ENCODE data around the gene RPS18. TPM values are rescaled to one million over a fixed set of nuclear protein-coding genes. Genes with fewer than 3 reads are reported as not detected.
A peak's percentile ranks its signal among the peaks of the same experiment; 100 is the strongest.

The RPS18 gene
- total and polyA plus RNA-seq, 9 of the 15 experiments (the other 6 are each of a cell fraction or from before 2014, with no cell fraction given), result 5,023 to 17,516 (median 8,131) TPM

DNA sequence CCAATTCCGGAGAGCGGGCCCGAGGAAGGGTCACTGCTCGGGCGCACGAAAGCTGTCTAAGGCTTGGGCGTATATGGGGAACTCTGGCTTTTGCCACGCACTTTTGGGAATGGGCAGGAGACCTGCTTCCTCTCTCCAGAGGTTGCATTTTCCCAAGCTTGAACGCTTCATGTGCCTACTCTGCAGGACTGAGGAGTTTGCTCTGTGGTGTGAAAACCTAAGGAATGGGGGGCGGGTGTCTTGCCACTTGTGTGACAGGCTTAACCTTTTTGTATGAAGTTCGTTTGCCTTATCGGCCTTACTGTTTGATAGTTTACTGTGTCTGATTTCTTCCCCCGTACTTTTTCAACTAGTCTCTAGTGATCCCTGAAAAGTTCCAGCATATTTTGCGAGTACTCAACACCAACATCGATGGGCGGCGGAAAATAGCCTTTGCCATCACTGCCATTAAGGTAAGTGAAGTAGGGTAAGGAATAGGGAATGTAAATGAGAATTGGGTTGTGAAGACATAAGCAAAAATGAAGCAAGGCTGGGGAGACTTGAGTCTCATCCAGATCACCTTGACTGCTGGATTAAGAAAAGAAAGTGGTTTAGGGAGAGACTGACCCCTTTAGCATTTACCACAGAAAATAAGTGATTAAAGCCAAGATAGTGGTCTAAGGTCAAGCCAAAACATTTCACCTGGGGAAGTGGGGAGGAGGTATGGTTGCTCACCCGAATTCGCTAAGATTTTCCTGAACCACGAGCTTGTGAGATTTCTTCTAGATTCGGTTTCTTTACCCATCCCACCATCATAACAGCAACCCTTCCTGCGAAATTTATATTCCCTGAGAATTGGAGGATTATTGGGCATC lies 627 bp downstream of the RPS18 start (continued):
- no peak for TF ChIP-seq OTX1 (CRISPR knock-in tag; IDR thresholded peaks at IDR 0.05)
- no peak for TF ChIP-seq CBFB (CRISPR knock-in tag; IDR thresholded peaks at IDR 0.05)
- no peak for TF ChIP-seq FOXK2 (conservative IDR thresholded peaks at IDR 0.05 in 1 of 2, IDR thresholded peaks at IDR 0.05 in 1 of 2; ENCODE audit: low read depth in 2 of 2)
- no peak for TF ChIP-seq DACH1 (IDR thresholded peaks at IDR 0.05; ENCODE audit: partially characterized antibody)
- TF ChIP-seq ZNF324 (CRISPR knock-in tag; IDR thresholded peaks at IDR 0.05), result no peak
- TF ChIP-seq CSDE1 (IDR thresholded peaks at IDR 0.05), result no peak
- no peak for TF ChIP-seq PCBP1 (IDR thresholded peaks at IDR 0.05; ENCODE audit: low read depth, low read length, poor library complexity, severe bottlenecking)
- TF ChIP-seq CXXC5 (CRISPR knock-in tag; IDR thresholded peaks at IDR 0.05), result no peak
- 0 out of 2 replicates have a peak, but pooled peaks have one; percentile 1 for TF ChIP-seq PML (IDR thresholded peaks at IDR 0.05; ENCODE audit: low read length)
- no peak for TF ChIP-seq SNIP1 (IDR thresholded peaks at IDR 0.05; ENCODE audit: low read depth)
- TF ChIP-seq, protein P1, sequence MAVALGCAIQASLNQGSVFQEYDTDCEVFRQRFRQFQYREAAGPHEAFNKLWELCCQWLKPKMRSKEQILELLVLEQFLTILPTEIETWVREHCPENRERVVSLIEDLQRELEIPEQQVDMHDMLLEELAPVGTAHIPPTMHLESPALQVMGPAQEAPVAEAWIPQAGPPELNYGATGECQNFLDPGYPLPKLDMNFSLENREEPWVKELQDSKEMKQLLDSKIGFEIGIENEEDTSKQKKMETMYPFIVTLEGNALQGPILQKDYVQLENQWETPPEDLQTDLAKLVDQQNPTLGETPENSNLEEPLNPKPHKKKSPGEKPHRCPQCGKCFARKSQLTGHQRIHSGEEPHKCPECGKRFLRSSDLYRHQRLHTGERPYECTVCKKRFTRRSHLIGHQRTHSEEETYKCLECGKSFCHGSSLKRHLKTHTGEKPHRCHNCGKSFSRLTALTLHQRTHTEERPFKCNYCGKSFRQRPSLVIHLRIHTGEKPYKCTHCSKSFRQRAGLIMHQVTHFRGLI (CRISPR knock-in tag; IDR thresholded peaks at IDR 0.05), result no peak
- TF ChIP-seq, protein P2, sequence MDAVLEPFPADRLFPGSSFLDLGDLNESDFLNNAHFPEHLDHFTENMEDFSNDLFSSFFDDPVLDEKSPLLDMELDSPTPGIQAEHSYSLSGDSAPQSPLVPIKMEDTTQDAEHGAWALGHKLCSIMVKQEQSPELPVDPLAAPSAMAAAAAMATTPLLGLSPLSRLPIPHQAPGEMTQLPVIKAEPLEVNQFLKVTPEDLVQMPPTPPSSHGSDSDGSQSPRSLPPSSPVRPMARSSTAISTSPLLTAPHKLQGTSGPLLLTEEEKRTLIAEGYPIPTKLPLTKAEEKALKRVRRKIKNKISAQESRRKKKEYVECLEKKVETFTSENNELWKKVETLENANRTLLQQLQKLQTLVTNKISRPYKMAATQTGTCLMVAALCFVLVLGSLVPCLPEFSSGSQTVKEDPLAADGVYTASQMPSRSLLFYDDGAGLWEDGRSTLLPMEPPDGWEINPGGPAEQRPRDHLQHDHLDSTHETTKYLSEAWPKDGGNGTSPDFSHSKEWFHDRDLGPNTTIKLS (IDR thresholded peaks at IDR 0.05; ENCODE audit: borderline replicate concordance, low read depth), result no peak
- no peak for TF ChIP-seq MTA3 (IDR thresholded peaks at IDR 0.05; ENCODE audit: borderline replicate concordance)
- TF ChIP-seq, protein P3, sequence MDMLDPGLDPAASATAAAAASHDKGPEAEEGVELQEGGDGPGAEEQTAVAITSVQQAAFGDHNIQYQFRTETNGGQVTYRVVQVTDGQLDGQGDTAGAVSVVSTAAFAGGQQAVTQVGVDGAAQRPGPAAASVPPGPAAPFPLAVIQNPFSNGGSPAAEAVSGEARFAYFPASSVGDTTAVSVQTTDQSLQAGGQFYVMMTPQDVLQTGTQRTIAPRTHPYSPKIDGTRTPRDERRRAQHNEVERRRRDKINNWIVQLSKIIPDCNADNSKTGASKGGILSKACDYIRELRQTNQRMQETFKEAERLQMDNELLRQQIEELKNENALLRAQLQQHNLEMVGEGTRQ (CRISPR knock-in tag; IDR thresholded peaks at IDR 0.05), result no peak
- TF ChIP-seq SAFB2 (IDR thresholded peaks at IDR 0.05; ENCODE audit: borderline replicate concordance, low read depth, low read length, severe bottlenecking), result no peak
- TF ChIP-seq ATF7 (IDR thresholded peaks at IDR 0.05), result no peak
- no peak for TF ChIP-seq ARID3B (CRISPR knock-in tag; IDR thresholded peaks at IDR 0.05; ENCODE audit: borderline replicate concordance)
- no peak for TF ChIP-seq HDGF (IDR thresholded peaks at IDR 0.05)
- TF ChIP-seq ZNF511 (CRISPR knock-in tag; IDR thresholded peaks at IDR 0.05), result peak; percentile 84
- TF ChIP-seq NBN (IDR thresholded peaks at IDR 0.05; ENCODE audit: low read depth), result no peak
- TF ChIP-seq POLR3A (IDR thresholded peaks at IDR 0.05; ENCODE audit: borderline replicate concordance, extremely low read depth, insufficient read depth, insufficient read length), result no peak

Measured in K562 (cell line).